Nephron progenitor cell (in vitro differentiated cells): ENCODE measurements around the gene ACOT11.

Experiments used
- DNase-seq: peaks from one replicate; pipeline ENCODE4 v3.0.0; 2021
- H3K27ac Mint-ChIP-seq: 2 replicates; pipeline ENCODE4 v1.8.0; 2021; ENCODE audit warnings: mild to moderate bottlenecking, moderate library complexity, mixed read lengths
- H3K27me3 Mint-ChIP-seq: 2 replicates; pipeline ENCODE4 v1.8.0; 2021; ENCODE audit warnings: mild to moderate bottlenecking, low read depth, mixed read lengths; ENCODE audit not compliant: poor library complexity
- H3K36me3 Mint-ChIP-seq: 2 replicates; pipeline ENCODE4 v1.8.0; 2021; ENCODE audit warnings: low read depth, mixed read lengths
- H3K4me1 Mint-ChIP-seq: 2 replicates; pipeline ENCODE4 v1.8.0; 2021; ENCODE audit warnings: mixed read lengths
- H3K4me3 Mint-ChIP-seq: 2 replicates; pipeline ENCODE4 v1.8.0; 2021; ENCODE audit warnings: mild to moderate bottlenecking, moderate library complexity, mixed read lengths
- H3K9me3 Mint-ChIP-seq: 2 replicates; pipeline ENCODE4 v1.8.0; 2021; ENCODE audit warnings: mild to moderate bottlenecking, moderate library complexity, mixed read lengths
- CTCF ChIP-seq: fragments of 200-600 bp; sonication (generic); IDR thresholded peaks from 2 replicates; pipeline ENCODE4 v1.5.0; 2021; ENCODE audit warnings: antibody characterized with exemption

The ACOT11 gene

GRCh38 chr1:54591127-54591756 is 43.2 kb downstream of the ACOT11 start:
- DNase-seq: no peak
- H3K9me3 Mint-ChIP-seq: no peaks in the 10 kb centered on the region
- peaks cover 7% of the 10 kb centered on the region for H3K27me3 Mint-ChIP-seq
- TF ChIP-seq CTCF: no peak
- no peak overlapping the region for H3K4me3 Mint-ChIP-seq
- no peak overlapping the region for H3K27ac Mint-ChIP-seq
- peaks cover 36% of the 10 kb centered on the region for H3K4me1 Mint-ChIP-seq
- H3K36me3 Mint-ChIP-seq: no peaks in the 10 kb centered on the region

- DNase-seq: no peak
- TF ChIP-seq CTCF: no peak
- Mint-ChIP-seq H3K4me1 (peaks cover 31% of the 10 kb centered on the region), H3K27me3 (peaks cover 8% of the 10 kb centered on the region), H3K36me3 (no peaks in the 10 kb centered on the region), H3K27ac (no peak overlapping the region), H3K4me3 (no peak overlapping the region), H3K9me3 (no peaks in the 10 kb centered on the region)
These were observed 45.6 kb downstream of the ACOT11 start for GRCh38 chr1:54593571-54594160.

GRCh38 chr1:54594463-54594862 is 46.4 kb downstream of the ACOT11 start:
- H3K4me1 Mint-ChIP-seq: peaks cover 32% of the 10 kb centered on the region
- peaks cover 7% of the 10 kb centered on the region for H3K27me3 Mint-ChIP-seq
- H3K36me3 Mint-ChIP-seq: no peaks in the 10 kb centered on the region
- H3K27ac Mint-ChIP-seq: no peak overlapping the region
- no peak overlapping the region for H3K4me3 Mint-ChIP-seq
- TF ChIP-seq CTCF: no peak
- H3K9me3 Mint-ChIP-seq: no peaks in the 10 kb centered on the region
- DNase-seq: no peak

GRCh38 chr1:54595956-54596498 is 48.0 kb downstream of the ACOT11 start:
- no peak for DNase-seq
- H3K27me3 Mint-ChIP-seq: peaks cover 9% of the 10 kb centered on the region
- H3K4me3 Mint-ChIP-seq: no peak overlapping the region
- H3K9me3 Mint-ChIP-seq: no peaks in the 10 kb centered on the region
- no peaks in the 10 kb centered on the region for H3K36me3 Mint-ChIP-seq
- H3K4me1 Mint-ChIP-seq: peaks cover 36% of the 10 kb centered on the region
- H3K27ac Mint-ChIP-seq: peak overlapping the region; percentile 45
- no peak for TF ChIP-seq CTCF

- Mint-ChIP-seq H3K36me3 (no peaks in the 10 kb centered on the region), H3K27ac (no peak overlapping the region), H3K9me3 (no peaks in the 10 kb centered on the region), H3K27me3 (peaks cover 11% of the 10 kb centered on the region), H3K4me1 (peaks cover 40% of the 10 kb centered on the region), H3K4me3 (no peak overlapping the region)
- no peak for DNase-seq
- no peak for TF ChIP-seq CTCF
These were observed 48.7 kb downstream of the ACOT11 start for GRCh38 chr1:54596756-54597155.
